Activated naive CD4-positive, alpha-beta T cell treated with anti-CD3 and anti-CD28 coated beads, Interleukin-2, amount 50 U/mL, for 72 hours (primary cell): ENCODE results near the gene RAI1. TPM values are rescaled to one million over a fixed set of nuclear protein-coding genes. Genes with fewer than 3 reads are reported as not detected.
A peak's percentile ranks its signal among the peaks of the same experiment; 100 is the strongest.

Experiments used
- ATAC-seq, 2 donors: fragments of 150-1000 bp; cut with Tn5 transposase; 2 replicates each; pipeline ENCODE4 v1.10.0; 2021; ENCODE audit warnings: mild to moderate bottlenecking in 2 of 2, moderate library complexity in 2 of 2
- DNase-seq, 2 donors: peaks; one replicate each; pipeline ENCODE4 v3.0.0; 2021 to 2022; ENCODE audit warnings: low spot score in 2 of 2
- H3K27ac Mint-ChIP-seq, 2 donors: one replicate each; pipeline ENCODE4 v1.8.0; 2022; ENCODE audit warnings: mild to moderate bottlenecking in 2 of 2, mixed read lengths in 2 of 2
- H3K36me3 Mint-ChIP-seq, 2 donors: one replicate each; pipeline ENCODE4 v1.8.0; 2022; ENCODE audit warnings: mixed read lengths in 2 of 2
- H3K9me3 Mint-ChIP-seq, 2 donors: one replicate each; pipeline ENCODE4 v1.8.0; 2022; ENCODE audit warnings: mixed read lengths in 2 of 2
- total RNA-seq, 2 donors: library from RNA; stranded (reverse); gene quantifications; one replicate each; pipeline ENCODE4 v1.2.3, GENCODE V29; 2022

The RAI1 gene
- total RNA-seq, 2 donors from 2014 or later, result 14.9 to 21.6 TPM

DNA sequence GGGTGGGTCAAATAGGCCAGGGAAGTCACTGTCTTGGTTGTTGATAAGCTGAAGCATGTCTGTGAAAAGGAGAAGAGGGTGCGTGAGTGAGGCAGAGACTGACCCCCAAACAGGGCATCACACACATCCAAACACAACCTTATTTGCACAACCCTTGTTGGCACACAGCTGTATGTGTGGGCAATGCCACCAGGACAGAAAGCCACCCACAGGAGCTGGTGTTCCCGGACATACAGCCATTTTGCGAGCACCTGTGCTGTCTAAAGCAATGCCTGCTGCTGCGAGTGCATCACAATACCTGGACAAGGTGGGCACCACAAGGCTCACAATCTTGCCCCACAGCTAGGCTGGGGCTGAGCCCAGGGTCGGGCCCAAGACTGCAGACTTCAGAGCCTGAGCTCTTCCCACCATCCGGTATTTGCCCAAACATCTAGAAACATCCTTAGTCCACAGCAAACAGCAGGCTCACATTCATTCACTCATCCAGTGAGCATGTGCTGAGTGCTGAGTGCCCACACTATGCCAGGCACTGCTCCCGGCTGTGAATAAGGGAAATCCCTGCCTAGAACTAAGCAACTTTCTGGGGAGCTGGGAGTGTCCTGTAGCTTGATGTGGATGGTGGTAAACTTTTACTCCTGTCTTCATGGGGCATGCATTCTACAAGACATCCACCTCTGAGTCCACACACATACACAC is 139.4 kb downstream of the RAI1 start:
- Mint-ChIP-seq H3K9me3 (no peaks in the 10 kb centered on the region), H3K27ac (peak overlapping the region; percentile 5 to 80), H3K36me3 (peaks cover 12 to 21% of the 10 kb centered on the region in 2 donors)
- no peak for ATAC-seq
- DNase-seq, result no peak

DNA sequence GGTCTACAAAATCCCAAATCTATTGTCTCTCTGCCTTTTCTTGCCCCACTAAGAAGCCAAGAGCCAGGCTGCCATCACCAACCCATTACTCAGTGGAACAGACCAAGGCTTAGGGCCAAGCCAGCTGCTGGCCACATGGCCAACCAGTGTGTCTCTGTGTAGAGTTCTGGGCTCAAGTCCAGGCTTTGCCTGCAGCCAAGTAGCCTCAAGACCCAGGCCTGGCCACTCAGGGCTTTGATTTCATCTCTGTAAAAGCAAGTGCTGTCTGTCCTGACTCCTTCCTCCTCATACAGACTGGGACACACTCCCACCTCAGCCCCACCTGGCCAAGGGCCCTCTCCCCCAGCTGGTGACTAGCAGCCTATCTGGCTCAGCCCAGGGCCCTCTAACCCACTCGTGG is 140.9 kb downstream of the RAI1 start:
- no peak for DNase-seq
- Mint-ChIP-seq H3K36me3 (peaks cover 12 to 35% of the 10 kb centered on the region in 2 donors), H3K9me3 (no peaks in the 10 kb centered on the region), H3K27ac (peak overlapping the region in 1 of 2 donors; percentile 20)
- no peak for ATAC-seq

DNA sequence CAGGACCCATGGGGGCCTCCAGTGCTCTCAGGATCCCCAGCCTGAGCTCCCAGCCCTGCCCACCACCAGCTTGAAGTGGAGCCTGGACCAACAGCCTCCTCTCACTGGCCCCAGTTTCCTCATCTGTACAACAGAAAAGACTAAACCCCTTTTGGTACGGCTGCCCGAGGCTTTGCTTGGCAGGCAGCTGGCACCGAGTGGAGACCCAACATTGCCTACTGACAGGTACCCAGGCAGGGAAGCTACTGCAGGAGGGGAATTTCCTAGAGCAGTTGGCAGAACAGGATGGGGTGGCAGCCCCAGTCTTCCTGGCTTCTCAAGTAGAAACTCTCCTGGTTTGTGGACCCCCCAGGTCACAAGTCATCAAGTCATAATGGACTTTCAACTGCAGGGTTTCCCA is 141.4 kb downstream of the RAI1 start:
- Mint-ChIP-seq H3K36me3 (peaks cover 12 to 35% of the 10 kb centered on the region in 2 donors), H3K9me3 (no peaks in the 10 kb centered on the region), H3K27ac (peak overlapping the region in 1 of 2 donors; percentile 20)
- DNase-seq (no peak), ATAC-seq (no peak)

DNA sequence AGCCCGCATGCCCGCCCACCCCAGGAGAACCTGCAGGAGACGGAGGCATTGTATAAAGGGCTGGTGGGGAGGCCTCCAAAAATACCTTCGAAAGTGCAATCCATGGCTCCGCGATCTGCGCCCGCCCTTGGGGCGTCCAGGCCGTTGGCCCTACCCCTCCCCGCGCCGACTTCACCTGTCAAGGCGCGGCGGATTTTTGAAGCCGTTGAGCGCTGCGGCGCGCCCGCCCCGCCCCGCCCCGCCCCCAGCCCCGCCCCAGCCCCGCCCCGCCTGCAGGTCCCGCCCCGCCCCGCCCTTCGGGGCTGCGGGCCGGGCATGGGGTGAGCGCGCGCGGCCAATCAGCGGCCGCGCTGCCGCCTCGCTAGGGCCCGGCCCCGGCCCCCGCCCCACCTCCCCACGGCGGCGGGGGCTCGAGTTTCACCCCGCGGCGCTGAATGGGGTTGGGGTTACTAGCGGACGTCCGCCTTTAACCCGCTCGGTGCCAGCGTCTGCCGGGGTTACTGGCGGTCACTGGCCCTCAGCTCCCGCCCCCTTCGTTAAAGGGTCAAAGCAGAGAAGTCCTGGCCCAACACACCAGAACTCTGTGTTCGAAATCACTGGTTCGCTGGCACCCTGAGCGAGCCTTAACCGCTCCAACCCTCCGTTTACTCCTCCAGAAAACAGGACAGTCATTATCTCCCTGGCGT is 142.3 kb downstream of the RAI1 start:
- no peaks in the 10 kb centered on the region for H3K9me3 Mint-ChIP-seq
- peak; percentile 44 to 82 for ATAC-seq
- H3K36me3 Mint-ChIP-seq, result peaks cover 10 to 34% of the 10 kb centered on the region in 2 donors

DNA sequence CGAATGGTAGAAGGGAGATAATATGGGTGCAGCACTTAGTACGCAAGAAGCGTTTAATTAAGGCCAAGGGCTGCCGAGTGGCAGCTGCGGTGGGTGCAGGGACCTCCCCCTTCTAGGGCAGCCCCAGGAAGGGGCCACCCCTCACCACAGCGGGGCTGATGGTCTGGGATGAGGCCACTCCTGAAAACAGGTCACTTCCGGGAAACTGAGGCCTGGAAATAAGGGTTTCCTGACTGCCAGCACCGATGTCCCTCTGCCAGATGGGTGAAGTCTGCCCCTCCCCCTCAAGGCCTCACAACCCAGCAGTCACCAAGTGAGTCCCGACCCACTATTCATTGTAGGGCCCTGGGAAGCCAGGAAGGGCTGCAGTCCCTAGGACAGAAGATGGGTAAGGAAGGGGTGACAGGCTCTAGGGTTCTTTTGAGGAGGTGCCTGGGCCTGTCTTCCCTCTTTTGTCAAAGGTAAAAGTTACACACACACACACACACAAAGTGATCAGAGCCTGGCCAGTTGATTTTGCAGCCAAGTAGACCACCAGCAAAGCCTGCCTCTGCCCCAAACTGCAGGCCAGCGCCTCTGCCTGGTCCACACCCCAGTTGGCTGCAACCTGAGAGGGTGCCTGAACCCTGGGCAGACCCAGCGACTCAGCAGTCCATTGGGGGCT is 143.0 kb downstream of the RAI1 start:
- DNase-seq (peak in 1 of 2 donors; percentile 90), ATAC-seq (peak in 1 of 2 donors; percentile 71)
- H3K9me3 Mint-ChIP-seq, result no peaks in the 10 kb centered on the region
- peak overlapping the region; percentile 81 to 95 for H3K27ac Mint-ChIP-seq
- peaks cover 3 to 28% of the 10 kb centered on the region in 2 donors for H3K36me3 Mint-ChIP-seq

More for the DNA sequence above, 142.3 kb downstream of the RAI1 start:
- DNase-seq, result peak; percentile 79
- peak overlapping the region; percentile 81 to 95 for H3K27ac Mint-ChIP-seq

DNA sequence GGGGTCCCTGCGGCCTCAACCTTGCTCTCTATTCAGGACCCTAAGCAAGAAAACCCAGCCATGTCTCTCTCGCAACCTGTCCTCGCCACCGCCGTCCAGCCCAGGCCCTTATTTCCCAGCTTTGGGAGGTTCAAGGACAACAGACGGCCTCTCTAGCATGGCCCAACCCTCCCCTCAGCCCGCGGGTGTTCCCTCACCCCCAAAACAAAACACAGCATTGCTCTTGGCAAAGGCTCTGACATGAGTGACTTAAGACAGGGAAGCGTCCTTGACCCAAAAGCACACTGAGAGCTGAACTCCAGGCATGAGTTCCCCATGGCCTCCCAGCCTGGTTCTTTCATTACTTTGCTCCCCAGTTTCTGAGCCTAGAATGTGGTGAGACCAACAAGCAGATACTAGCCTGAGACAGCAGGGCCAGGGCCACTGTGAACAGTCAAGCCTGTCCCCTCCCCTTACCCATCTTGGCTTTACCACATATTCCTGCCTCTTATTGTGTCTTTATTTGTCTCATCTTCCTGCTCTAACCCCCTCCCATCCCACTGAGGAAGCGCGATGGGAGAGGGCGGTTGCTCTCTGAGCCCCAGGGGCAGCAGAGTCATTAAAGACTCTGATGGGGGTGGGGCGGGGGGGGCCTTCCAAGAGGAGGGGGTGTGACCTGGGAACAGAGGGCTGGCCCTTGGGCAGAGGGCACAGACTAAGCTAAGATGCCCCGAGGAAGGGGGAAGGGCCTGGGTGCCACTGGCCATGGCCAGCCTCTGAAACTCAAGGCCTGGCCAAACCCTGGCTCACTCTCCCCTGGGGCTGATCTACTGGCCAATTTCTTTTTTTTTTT is 143.7 kb downstream of the RAI1 start:
- ATAC-seq (no peak), DNase-seq (no peak)
- peak overlapping the region; percentile 75 to 81 for H3K27ac Mint-ChIP-seq
- H3K36me3 Mint-ChIP-seq, result peaks cover 0 to 21% of the 10 kb centered on the region in 2 donors
- H3K9me3 Mint-ChIP-seq, result no peaks in the 10 kb centered on the region

DNA sequence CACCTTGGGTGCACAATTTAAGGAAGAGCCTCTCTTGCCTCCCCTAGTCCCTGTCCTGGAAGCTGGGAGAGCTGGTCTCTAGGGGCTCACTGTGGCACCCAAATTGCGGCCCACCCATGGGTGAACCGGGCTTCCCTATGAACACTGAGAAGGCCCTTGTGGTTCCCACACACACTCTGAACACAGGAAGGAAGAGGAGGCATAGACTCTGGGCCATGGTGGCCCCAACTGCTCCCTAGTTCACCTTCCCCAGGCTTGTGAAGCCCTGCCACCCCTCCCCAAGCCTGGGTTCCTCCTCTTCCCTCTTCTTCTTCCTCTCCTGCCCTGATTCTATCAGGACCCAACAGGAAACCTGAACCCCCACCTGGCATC is 145.1 kb downstream of the RAI1 start:
- H3K27ac Mint-ChIP-seq, result peak overlapping the region; percentile 12 to 91
- no peaks in the 10 kb centered on the region for H3K9me3 Mint-ChIP-seq
- DNase-seq, result no peak
- peaks cover 0 to 21% of the 10 kb centered on the region in 2 donors for H3K36me3 Mint-ChIP-seq
- ATAC-seq, result no peak

DNA sequence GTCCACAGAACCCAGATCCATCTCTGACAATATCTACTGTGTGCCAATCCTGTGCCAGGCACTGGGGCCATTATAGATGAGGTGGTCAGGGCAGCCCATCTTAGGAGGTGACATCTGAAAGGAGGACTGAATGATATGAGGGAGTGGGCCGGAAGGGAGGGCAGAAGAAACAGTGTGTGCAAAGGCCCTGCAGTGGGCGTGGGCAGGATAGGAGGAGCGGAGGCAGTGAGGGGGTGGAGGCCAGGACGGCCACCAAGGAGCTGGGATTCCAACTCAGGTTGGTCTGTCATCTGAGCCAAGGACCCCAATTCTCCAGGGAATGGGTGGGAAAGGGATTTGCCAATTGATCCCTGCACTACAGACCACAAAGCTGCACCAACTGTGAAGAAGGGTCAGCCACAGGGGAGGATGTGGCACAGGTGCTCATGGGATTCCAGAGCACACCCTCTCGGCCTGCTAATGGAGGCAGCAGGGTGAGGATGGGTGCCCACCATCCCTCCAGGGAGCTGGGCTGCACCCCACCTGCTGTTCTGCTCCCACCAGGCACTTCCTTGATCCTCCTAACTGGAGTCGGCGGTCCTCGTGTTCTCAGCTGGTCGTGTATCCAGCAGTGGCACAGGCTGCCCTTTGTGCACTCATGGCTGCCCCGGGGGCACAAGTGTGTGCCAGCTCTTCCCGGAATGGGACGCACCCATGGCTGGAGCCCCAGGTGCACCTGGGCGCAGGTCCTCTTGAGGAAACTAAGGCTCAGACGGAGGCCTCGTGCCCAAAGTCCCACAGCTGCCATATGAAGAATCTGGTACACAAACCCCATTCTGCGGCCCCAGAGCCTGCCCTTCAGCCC is 145.9 kb downstream of the RAI1 start:
- no peaks in the 10 kb centered on the region for H3K9me3 Mint-ChIP-seq
- H3K36me3 Mint-ChIP-seq, result peaks cover 0 to 20% of the 10 kb centered on the region in 2 donors
- ATAC-seq (no peak), DNase-seq (no peak)
- H3K27ac Mint-ChIP-seq, result peak overlapping the region in 1 of 2 donors; percentile 91

DNA sequence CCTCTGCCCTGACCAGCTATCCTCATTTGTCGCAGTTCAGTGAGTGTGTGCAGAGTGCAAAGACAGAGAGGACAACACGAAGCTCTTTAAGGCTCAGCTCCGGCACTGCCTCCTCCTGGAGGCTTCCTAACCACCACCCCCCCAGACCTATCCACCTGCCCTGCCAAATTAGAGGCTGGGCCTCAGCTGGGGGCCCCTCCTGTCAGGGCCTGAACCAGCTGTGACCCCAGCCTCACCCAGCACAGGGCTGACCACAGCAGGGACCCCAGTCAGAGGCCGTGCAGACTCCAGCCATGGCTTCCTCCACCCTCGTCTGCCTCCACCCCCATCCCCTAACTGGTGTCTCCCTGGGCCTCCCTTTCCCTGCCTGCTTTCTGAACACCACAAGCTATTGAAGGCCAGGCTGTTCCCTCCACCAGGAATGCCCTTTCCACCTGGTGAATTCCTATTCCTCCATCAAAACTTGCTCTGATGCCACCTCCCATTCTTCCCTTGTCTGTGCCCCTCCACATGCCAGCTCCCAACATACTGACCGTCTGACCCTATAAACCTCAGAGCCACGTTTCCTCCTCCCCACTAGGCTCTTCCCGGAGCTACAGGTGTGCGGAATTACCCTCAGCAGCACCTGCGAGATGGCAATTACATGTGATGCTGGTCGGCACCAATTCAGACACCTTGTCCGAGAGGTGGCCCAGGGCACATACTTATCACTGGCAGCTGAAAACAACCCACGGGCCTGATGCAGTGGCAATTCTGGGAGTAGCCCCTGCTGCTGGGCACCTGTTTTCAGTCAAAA is 146.8 kb downstream of the RAI1 start:
- ATAC-seq (no peak), DNase-seq (no peak)
- no peaks in the 10 kb centered on the region for H3K9me3 Mint-ChIP-seq
- H3K36me3 Mint-ChIP-seq, result peaks cover 0 to 15% of the 10 kb centered on the region in 2 donors
- H3K27ac Mint-ChIP-seq, result no peak overlapping the region

DNA sequence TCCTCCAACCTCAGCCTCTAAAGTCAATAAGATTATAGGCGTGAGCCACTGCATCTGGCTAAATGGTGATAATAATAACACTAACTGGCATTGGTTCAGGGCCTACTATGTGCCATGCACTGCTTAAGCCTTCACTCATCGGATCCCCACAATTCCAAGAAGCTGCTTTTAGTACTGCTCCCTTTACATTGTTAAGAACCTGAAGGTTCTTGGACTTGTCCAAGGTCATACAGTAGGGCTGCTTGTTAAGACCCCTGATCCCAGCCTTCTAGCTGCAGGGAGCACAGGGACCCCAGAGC is 149.0 kb downstream of the RAI1 start:
- DNase-seq, result no peak
- no peak for ATAC-seq
- peaks cover 0 to 5% of the 10 kb centered on the region in 2 donors for H3K9me3 Mint-ChIP-seq
- peaks cover 7 to 25% of the 10 kb centered on the region in 2 donors for H3K36me3 Mint-ChIP-seq
- no peak overlapping the region for H3K27ac Mint-ChIP-seq

DNA sequence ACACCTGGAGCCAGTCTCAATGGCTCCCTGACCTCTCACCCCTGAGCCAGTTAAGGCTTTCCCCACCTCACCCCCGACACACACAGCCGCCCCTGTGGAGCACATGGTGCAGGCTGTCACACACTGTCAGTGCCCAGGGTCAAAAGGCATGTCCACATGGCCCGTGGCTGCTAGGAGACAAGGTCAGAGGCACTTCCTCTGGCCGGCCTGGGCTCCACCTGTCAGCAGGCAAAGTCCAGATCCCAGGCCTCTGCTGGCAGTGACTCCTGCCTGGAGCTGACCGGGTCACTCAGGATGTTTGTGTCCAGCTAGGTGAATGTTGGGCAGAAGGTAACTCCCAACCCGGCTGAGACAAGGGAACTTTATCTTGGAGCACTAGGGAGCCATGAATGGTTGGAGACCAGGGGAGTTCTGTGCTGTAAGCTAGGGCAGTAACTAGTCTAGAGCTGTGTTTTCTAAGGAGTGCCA is 149.5 kb downstream of the RAI1 start:
- ATAC-seq, result no peak
- Mint-ChIP-seq H3K9me3 (peaks cover 0 to 5% of the 10 kb centered on the region in 2 donors), H3K27ac (peak overlapping the region in 1 of 2 donors; percentile 52)

DNA sequence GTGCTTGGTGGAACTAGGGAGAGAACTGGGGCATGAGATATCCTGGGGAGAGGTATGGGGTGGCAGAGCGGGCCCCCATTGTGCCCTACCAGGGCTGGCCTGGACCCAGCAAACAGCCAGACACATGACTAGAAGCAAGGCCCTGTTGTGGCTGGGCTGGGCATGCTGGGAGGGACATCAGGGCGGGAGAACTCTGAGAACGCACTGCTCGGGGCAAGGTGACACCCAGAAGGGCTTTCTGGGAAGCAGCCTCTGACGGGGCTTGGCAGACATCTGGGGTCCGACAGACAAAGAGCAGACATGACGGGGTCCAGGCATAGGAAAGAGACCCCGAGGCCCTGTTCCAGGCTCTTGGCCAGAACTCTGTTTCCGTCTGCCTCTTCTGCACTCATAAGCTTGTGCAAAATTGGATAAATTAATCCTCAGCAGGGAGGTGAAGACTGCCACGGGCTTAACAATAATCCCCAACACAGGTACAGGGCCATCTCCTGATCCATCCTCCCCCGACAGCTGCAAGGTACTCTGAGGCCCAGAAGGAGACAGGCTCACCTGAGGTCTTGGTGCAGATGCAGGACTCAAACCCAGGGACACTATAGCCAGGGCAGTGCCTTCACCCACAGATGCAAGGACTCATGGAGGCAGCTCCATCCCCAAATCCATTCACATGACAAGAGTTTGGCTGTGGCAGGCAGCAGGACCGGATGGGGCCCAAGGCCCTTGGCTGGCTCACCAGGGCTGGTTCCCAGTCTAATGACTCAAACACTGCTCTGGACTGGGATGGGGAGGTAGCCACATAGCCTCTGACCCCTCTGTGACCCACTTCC is 150.2 kb downstream of the RAI1 start:
- peak overlapping the region in 1 of 2 donors; percentile 52 for H3K27ac Mint-ChIP-seq
- DNase-seq, result no peak
- ATAC-seq, result no peak
- peaks cover 14 to 21% of the 10 kb centered on the region in 2 donors for H3K36me3 Mint-ChIP-seq
- H3K9me3 Mint-ChIP-seq, result peaks cover 0 to 7% of the 10 kb centered on the region in 2 donors

More for the DNA sequence above, 149.5 kb downstream of the RAI1 start:
- peaks cover 10 to 25% of the 10 kb centered on the region in 2 donors for H3K36me3 Mint-ChIP-seq
- no peak for DNase-seq

DNA sequence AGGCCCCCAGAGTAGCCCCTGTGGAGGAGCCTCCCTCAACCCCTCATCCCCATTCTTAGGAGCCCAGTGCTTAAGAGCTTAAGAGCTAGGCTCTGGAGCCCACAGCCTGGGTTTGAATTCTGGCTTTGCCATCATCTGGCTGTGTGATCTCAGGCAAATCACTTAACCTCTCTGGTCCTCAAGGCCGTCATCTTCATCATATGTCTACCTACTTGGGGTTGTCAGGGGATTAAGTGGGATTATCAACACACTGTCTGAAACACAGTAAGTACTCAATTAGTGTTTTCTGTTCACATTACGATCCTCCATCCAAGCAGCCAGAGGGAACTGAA is 150.7 kb downstream of the RAI1 start:
- Mint-ChIP-seq H3K9me3 (peaks cover 0 to 7% of the 10 kb centered on the region in 2 donors), H3K27ac (peak overlapping the region in 1 of 2 donors; percentile 1), H3K36me3 (peaks cover 14 to 16% of the 10 kb centered on the region in 2 donors)
- DNase-seq (no peak), ATAC-seq (no peak)

DNA sequence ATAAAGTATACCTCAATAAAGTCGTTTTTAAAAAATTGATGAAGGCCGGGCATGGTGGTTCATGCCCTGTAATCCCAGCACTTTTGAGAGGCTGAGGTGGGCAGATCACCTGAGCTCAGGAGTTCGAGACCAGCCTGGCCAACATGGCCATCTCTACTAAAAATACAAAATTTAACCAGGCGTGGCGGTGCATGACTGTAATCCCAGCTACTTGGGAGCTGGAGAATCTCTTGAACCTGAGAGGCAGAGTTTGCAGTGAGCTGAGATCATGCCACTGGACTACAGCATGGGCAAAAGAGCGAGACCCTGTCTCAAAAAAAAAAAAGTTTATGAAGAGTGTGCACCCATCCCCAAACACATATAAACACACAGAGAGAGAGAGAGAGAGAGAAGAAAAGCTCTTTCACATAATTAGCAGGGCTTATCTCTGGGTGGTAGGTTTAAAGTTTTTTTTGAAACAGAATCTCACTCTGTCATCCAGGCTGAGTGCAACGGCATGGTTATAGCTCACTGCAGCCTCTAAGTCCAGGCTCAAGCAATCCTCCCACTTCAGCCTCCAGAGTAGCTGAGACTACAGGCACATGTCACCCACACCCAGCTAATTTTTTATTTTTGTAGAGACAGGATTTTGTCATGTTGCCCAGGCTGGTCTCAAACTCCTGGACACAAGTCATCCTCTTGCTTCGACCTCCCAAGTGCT is 152.6 kb downstream of the RAI1 start:
- H3K27ac Mint-ChIP-seq, result peak overlapping the region; percentile 79 to 90
- peaks cover 0 to 7% of the 10 kb centered on the region in 2 donors for H3K9me3 Mint-ChIP-seq
- ATAC-seq (no peak), DNase-seq (no peak)
- H3K36me3 Mint-ChIP-seq, result peaks cover 14% of the 10 kb centered on the region in 2 donors
